ENCODE data around the gene CHIC2.
"Not testable (repeated sequence)": the region's sequence is repeated elsewhere in the genome, so short reads cannot be mapped to it uniquely, and the experiment has no call there.

CHIC2 gene

DNA sequence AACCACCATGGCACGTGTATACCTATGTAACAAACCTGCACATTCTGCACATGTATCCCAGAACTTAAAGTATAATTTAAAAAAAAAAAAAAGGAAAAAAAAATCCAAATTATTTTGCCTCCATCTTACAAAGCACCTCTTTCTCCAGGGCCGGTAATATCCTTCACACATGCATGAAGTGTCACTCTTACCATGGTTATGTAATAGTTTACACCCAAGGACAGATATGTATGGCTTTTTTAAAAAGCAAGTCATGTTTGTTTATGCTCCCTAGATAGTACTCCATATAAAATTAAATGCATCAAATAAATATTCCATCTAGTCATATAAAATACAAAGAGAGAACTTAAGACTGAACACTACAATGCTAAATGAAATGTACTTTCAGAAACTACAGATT, 22.5 kb downstream of the CHIC2 start:
- TF ChIP-seq, protein P1, sequence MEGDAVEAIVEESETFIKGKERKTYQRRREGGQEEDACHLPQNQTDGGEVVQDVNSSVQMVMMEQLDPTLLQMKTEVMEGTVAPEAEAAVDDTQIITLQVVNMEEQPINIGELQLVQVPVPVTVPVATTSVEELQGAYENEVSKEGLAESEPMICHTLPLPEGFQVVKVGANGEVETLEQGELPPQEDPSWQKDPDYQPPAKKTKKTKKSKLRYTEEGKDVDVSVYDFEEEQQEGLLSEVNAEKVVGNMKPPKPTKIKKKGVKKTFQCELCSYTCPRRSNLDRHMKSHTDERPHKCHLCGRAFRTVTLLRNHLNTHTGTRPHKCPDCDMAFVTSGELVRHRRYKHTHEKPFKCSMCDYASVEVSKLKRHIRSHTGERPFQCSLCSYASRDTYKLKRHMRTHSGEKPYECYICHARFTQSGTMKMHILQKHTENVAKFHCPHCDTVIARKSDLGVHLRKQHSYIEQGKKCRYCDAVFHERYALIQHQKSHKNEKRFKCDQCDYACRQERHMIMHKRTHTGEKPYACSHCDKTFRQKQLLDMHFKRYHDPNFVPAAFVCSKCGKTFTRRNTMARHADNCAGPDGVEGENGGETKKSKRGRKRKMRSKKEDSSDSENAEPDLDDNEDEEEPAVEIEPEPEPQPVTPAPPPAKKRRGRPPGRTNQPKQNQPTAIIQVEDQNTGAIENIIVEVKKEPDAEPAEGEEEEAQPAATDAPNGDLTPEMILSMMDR (IDR thresholded peaks at IDR 0.05; ENCODE audit: insufficient read depth, low read depth, low read length, missing control alignments), result no peak
- H3K4me3 ChIP-seq (ENCODE audit: low read depth, low read length), result no peak overlapping the region
- DNase-seq (ENCODE audit: low read depth), result no peak

DNA sequence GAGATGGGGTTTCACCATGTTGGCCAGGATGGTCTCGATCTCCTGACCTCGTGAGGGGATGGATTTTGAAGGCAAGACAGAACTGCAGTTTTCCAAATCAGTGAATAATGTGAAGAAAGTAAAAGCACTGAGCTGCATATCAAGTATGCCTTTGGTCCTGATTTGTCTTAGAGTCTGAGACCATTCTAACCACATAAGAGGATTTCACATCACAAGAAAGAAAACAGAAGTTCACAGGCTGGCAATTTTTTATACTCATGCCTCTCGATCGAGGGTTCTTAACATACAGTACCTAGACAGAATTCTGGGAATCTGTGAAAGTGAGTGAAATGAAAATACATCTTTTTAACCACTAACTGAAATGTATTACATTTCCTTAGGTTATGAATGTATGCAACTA, 23.3 kb downstream of the CHIC2 start:
- H3K4me3 ChIP-seq (ENCODE audit: low read depth, low read length), result no peak overlapping the region
- DNase-seq (ENCODE audit: low read depth), result no peak
- TF ChIP-seq, protein P1 (IDR thresholded peaks at IDR 0.05; ENCODE audit: insufficient read depth, low read depth, low read length, missing control alignments), result no peak

DNA sequence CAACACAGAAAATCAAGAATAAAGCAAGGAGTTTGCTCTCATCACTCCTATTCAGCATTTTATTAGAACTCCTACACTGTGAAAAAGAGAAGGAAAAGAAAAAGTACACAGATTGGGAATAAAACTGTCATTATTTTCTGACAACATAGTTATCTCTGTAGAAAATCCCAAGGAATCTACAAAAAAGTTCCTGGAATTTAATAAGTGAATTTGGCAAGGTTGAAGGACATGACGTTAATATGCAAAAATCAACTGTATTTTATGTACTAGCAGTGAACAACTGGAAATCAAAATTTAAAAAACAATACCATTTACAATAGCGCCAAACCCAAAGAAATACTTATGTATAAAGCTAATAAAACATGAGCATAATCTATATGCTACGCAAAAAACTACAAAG, 26.3 kb downstream of the CHIC2 start:
- DNase-seq (ENCODE audit: low read depth), result no peak
- H3K4me3 ChIP-seq (ENCODE audit: low read depth, low read length), result no peak overlapping the region
- TF ChIP-seq, protein P1 (IDR thresholded peaks at IDR 0.05; ENCODE audit: insufficient read depth, low read depth, low read length, missing control alignments), result no peak

DNA sequence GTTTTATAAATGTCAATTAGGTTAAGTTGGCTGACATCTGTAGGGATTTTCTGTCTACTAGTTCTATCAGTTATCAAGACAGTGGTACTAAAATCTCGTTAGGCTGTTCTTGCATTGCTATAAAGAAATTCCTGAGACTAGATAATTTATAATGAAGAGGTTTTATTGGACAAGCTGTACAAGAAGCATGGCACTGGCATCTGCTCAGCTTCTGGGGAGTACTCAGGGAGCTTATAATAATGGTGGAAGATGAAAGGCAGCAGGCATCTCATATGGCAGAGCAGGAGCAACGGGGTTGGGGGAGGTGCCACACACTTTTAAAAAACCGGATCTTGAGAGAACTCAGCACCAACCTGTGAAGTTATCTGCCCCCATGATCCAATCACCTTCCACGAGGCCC, 28.2 kb downstream of the CHIC2 start:
- H3K4me3 ChIP-seq (ENCODE audit: low read depth, low read length), result no peak overlapping the region
- DNase-seq (ENCODE audit: low read depth), result no peak
- TF ChIP-seq, protein P1 (IDR thresholded peaks at IDR 0.05; ENCODE audit: insufficient read depth, low read depth, low read length, missing control alignments), result no peak

DNA sequence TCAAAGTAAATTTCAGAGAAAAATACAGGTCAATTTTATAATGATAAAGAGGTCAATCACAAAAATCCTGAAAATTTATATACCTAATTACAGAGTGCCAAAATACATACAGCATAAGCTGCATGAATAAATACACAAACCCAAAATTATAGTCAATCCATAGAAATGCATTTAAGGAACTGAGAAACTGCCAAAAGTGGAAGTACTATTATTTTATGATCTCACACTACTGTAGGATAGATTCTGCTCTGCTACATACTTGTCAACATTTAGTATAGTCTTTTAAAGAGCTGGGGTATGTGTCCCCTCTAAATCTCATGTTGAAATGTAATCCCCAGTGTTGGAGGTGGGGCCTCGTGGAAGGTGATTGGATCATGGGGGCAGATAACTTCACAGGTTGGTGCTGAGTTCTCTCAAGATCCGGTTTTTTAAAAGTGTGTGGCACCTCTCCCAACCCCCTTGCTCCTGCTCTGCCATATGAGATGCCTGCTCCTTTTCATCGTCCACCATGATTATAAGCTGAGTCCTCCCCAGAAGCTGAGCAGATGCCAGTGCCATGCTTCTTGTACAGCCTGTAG, 31.8 kb downstream of the CHIC2 start:
- TF ChIP-seq, protein P1 (IDR thresholded peaks at IDR 0.05; ENCODE audit: insufficient read depth, low read depth, low read length, missing control alignments), result no peak
- H3K4me3 ChIP-seq (ENCODE audit: low read depth, low read length), result no peak overlapping the region
- DNase-seq (ENCODE audit: low read depth), result no peak

- no peak for DNase-seq (ENCODE audit: low read depth)
- H3K4me3 ChIP-seq (ENCODE audit: low read depth, low read length), result no peak overlapping the region
- TF ChIP-seq, protein P1 (IDR thresholded peaks at IDR 0.05; ENCODE audit: insufficient read depth, low read depth, low read length, missing control alignments), result no peak
These were observed 37.1 kb downstream of the CHIC2 start for GRCh38 chr4:54027311-54027710.

DNA sequence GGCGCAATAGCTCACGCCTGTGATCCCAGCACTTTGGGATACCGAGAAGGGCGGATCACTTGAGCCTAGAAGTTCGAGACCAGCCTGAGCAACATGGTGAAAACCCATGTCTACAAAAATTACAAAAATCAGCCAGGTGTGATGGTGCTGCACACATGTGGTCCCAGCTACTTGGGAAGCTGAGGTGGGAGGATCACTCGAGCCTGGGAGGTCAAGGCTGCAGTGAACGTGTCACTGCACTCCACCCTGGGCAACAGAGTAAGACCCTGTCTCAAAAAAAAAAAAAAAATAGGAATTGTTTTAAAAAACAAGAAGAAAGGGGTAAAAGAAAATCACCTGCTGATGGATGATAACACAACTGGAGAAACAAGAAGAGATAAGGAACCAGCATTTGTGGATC, 38.8 kb downstream of the CHIC2 start:
- no peak for DNase-seq (ENCODE audit: low read depth)
- TF ChIP-seq, protein P1 (IDR thresholded peaks at IDR 0.05; ENCODE audit: insufficient read depth, low read depth, low read length, missing control alignments), result no peak

DNA sequence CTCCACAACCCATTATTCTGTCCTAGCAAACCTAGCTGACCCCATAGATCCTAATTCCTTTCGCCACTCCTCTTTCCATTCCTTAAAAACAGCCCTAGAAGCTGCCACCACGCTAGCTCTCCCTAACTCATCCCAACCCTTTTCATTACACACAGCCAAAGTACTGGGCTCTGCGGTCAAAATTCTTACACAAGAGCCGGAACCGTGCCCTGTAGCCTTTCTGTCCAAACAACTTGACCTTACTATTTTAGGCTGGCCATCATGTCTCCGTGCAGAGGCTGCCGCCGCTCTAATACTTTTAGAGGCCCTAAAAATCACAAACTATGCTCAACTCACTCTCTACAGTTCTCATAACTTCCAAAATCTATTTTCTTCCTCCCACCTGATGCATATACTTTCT, 41.4 kb downstream of the CHIC2 start:
- H3K4me3 ChIP-seq (ENCODE audit: low read depth, low read length); DNase-seq (ENCODE audit: low read depth): not testable (repeated sequence)

More for the DNA sequence above, 38.8 kb downstream of the CHIC2 start:
- H3K4me3 ChIP-seq (ENCODE audit: low read depth, low read length), result no peak overlapping the region
